ENCODE results near the gene PCDHGA8. TPM values are rescaled to one million over a fixed set of nuclear protein-coding genes. Genes with fewer than 3 reads are reported as not detected.
"Not testable (repeated sequence)": the region's sequence is repeated elsewhere in the genome, so short reads cannot be mapped to it uniquely, and the experiment has no call there.

The PCDHGA8 gene
- total RNA-seq, 1 experiment from 2014 or later: 0.18 TPM

DNA sequence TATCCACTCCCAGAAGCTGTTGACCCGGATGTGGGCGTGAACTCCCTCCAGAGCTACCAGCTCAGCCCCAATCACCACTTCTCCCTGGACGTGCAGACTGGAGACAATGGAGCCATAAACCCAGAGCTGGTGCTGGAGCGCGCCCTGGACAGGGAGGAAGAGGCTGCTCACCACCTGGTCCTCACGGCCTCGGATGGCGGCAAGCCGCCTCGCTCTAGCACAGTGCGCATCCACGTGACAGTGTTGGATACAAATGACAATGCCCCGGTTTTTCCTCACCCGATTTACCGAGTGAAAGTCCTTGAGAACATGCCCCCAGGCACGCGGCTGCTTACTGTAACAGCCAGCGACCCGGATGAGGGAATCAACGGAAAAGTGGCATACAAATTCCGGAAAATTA is 834 bp downstream of the PCDHGA8 start:
- BruUV-seq (replicated peaks): no TSS peak
- DNase-seq (ENCODE audit: low read depth, low spot score): no peak
- H3K4me1 ChIP-seq (ENCODE audit: control insufficient read depth, insufficient read depth, low read length): no peaks in the 10 kb centered on the region
- no peaks in the 10 kb centered on the region; the same call in 1 of the 2 replicates for H3K27me3 ChIP-seq (ENCODE audit: control insufficient read depth, insufficient read depth, low read length)
- in situ Hi-C loops (cut with HindIII; ENCODE audit: low pct_unique_long_range_greater_than_20kb, low sequenced_read_pairs) (no loop called here), intact Hi-C loops (cut with micrococcal nuclease; ENCODE audit: unreplicated experiment) (no loop called here)
- TF ChIP-seq CTCF (IDR thresholded peaks at IDR 0.05) (no peak), POLR2AphosphoS5 (IDR thresholded peaks at IDR 0.05; ENCODE audit: low read depth, low read length) (no peak), TCF7L2 (IDR thresholded peaks at IDR 0.05; ENCODE audit: low read depth, low read length) (no peak), SIN3A (IDR thresholded peaks at IDR 0.05; ENCODE audit: borderline replicate concordance, insufficient read depth, low read depth, low read length) (no peak)
- TF ChIP-seq, protein P1, sequence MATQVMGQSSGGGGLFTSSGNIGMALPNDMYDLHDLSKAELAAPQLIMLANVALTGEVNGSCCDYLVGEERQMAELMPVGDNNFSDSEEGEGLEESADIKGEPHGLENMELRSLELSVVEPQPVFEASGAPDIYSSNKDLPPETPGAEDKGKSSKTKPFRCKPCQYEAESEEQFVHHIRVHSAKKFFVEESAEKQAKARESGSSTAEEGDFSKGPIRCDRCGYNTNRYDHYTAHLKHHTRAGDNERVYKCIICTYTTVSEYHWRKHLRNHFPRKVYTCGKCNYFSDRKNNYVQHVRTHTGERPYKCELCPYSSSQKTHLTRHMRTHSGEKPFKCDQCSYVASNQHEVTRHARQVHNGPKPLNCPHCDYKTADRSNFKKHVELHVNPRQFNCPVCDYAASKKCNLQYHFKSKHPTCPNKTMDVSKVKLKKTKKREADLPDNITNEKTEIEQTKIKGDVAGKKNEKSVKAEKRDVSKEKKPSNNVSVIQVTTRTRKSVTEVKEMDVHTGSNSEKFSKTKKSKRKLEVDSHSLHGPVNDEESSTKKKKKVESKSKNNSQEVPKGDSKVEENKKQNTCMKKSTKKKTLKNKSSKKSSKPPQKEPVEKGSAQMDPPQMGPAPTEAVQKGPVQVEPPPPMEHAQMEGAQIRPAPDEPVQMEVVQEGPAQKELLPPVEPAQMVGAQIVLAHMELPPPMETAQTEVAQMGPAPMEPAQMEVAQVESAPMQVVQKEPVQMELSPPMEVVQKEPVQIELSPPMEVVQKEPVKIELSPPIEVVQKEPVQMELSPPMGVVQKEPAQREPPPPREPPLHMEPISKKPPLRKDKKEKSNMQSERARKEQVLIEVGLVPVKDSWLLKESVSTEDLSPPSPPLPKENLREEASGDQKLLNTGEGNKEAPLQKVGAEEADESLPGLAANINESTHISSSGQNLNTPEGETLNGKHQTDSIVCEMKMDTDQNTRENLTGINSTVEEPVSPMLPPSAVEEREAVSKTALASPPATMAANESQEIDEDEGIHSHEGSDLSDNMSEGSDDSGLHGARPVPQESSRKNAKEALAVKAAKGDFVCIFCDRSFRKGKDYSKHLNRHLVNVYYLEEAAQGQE (IDR thresholded peaks at IDR 0.05; ENCODE audit: insufficient read depth in 1 of 2, low read depth in 2 of 2, low read length in 1 of 2): no peak
- H3K36me3 ChIP-seq (ENCODE audit: control insufficient read depth, insufficient read depth, low read length): no peaks in the 10 kb centered on the region
- POLR2A ChIA-PET: no interaction called here
- H3K4me3 ChIP-seq (ENCODE audit: low read depth in 2 of 2, low read length in 2 of 2): no peak overlapping the region
- no peak for ATAC-seq
- CTCF ChIA-PET: no interaction called here
- no peaks in the 10 kb centered on the region; the same call in 1 of the 2 replicates for H3K9me3 ChIP-seq (ENCODE audit: control insufficient read depth, insufficient read depth, low read depth, low read length)
- no peak overlapping the region for H3K27ac ChIP-seq (ENCODE audit: low read length)

DNA sequence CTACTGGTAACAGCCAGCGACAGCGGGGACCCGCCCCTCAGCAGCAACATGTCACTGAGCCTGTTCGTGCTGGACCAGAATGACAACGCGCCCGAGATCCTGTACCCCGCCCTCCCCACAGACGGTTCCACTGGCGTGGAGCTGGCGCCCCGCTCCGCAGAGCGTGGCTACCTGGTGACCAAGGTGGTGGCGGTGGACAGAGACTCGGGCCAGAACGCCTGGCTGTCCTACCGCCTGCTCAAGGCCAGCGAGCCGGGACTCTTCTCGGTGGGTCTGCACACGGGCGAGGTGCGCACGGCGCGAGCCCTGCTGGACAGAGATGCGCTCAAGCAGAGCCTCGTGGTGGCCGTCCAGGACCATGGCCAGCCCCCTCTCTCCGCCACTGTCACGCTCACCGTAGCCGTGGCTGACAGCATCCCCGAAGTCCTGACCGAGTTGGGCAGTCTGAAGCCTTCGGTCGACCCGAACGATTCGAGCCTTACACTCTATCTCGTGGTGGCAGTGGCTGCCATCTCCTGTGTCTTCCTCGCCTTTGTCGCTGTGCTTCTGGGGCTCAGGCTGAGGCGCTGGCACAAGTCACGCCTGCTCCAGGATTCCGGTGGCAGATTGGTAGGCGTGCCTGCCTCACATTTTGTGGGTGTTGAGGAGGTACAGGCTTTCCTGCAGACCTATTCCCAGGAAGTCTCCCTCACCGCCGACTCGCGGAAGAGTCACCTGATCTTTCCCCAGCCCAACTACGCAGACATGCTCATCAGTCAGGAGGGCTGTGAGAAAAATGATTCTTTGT is 2.2 kb downstream of the PCDHGA8 start:
- BruUV-seq (replicated peaks): not testable (repeated sequence)

More for the DNA sequence above, 2.2 kb downstream of the PCDHGA8 start:
- intact Hi-C loops (cut with micrococcal nuclease; ENCODE audit: unreplicated experiment); H3K4me3 ChIP-seq (ENCODE audit: low read depth in 2 of 2, low read length in 2 of 2); DNase-seq (ENCODE audit: low read depth, low spot score); H3K36me3 ChIP-seq (ENCODE audit: control insufficient read depth, insufficient read depth, low read length); H3K4me1 ChIP-seq (ENCODE audit: control insufficient read depth, insufficient read depth, low read length); in situ Hi-C loops (cut with HindIII; ENCODE audit: low pct_unique_long_range_greater_than_20kb, low sequenced_read_pairs); CTCF ChIA-PET; H3K9me3 ChIP-seq (ENCODE audit: control insufficient read depth, insufficient read depth, low read depth, low read length); POLR2A ChIA-PET; ATAC-seq; H3K27ac ChIP-seq (ENCODE audit: low read length); H3K27me3 ChIP-seq (ENCODE audit: control insufficient read depth, insufficient read depth, low read length): not testable (repeated sequence)

All from Panc1 (cell line).